Ramos (cell line): Measurements from ENCODE around the gene SUGCT.
"Not testable (repeated sequence)": the region's sequence is repeated elsewhere in the genome, so short reads cannot be mapped to it uniquely, and the experiment has no call there.

Experiments
- in situ Hi-C: fragments of 300-500 bp; cut with MboI; formaldehyde crosslinking; loops from one replicate; pipeline ENCODE4 v1.14.3; 2022; ENCODE audit warnings: low sequenced_read_pairs; ENCODE audit not compliant: unreplicated experiment

The SUGCT gene

DNA sequence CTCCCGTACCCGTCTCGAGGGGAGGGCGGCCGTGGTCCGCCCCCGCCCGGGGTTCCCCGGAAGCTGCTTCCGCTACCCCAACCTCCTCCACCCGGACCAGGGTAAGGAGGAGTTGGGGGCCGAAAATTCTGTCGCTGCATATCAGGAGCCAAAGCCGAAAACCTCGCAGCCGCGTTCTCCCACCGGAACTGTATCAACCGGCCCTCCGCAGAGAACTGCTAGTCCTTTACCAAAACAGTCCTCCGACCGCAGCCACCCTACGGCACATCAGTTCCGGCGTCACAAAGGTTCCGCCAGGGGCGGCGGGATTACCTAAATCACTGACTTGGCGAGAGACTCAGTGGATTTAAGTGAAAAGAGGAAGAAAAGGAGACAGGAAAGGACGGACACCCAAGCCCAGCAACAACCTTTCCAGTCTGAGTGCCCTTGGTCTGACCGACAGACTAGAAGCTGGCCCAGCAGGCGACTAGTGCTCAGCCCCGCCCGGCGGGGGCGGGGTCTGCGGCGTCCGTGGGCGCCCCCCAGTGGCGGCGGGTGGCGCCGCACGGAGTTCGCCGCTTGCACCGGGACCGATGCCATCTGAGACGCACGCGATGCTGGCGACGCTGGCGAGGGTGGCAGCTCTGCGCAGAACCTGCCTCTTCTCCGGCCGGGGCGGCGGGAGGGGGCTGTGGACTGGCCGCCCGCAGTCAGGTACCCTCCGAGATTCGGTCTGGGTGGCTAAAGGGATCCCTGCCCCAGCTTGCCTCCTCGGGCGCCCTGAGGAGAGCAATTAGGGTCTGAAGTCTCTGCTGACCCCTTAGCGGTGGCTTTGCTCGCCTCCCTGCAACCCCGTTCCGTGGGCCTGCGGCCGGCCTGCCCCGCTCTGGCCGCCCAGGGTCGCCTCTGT is at the start of gene SUGCT, which contains the start of gene MPLKIP:
SUGCT (plus strand) TSS at position 578 of the 889 bp plus-strand sequence.
MPLKIP (minus strand) TSS at position 195 of the 889 bp plus-strand sequence; CDS start at position 140, 55 bp downstream.
- in situ Hi-C loops: no loop called here

DNA sequence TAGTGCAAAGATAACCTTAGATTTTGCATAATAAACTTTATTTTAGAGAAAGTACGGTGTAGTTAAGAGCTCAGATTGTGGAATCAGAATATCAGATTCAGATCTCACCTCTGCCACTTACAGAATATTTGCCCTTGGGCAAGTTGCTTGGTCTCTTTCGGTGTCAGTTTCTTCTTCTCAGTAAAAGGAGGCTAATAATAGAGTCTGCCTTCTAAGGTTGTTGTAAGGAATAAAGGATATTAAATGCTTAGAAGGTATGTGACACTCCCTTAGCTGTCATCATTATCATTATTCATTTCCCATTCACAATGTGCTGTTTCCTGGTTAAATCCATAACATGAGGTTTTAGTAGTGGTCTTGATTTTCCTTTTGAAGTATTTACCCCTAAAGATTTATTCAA is 42.6 kb upstream of the SUGCT start:
- in situ Hi-C loops: no loop called here

DNA sequence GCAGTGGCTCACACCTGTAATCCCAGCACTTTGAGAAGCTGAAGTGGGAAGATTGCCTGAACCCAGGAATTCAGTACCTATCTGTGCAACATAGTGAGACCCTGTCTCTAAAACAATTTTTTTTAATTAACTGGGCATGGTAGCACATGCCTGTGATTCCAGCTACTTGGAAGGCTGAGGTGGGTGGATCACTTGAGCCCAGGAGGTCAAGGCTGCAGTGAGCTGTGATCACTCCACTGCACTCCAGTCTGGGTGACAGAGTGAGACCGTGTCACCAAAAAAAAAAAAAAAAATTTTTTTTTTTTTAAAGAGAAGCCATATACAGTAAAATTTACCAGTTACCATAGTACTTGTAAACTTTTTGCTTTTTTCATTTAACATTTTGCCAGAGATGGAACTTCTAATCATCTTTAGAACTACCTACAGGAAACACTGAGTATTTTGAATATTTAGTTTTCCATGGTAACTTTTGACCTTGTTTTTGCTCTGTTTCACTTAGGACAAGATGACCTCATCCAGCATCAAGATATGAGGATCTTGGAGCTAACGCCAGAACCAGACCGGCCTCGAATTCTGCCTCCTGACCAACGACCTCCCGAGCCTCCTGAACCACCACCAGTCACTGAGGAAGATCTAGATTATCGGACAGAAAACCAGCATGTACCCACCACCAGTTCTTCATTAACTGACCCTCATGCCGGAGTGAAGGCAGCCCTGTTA is 41.0 kb upstream of the SUGCT start:
- in situ Hi-C loops: no loop called here

DNA sequence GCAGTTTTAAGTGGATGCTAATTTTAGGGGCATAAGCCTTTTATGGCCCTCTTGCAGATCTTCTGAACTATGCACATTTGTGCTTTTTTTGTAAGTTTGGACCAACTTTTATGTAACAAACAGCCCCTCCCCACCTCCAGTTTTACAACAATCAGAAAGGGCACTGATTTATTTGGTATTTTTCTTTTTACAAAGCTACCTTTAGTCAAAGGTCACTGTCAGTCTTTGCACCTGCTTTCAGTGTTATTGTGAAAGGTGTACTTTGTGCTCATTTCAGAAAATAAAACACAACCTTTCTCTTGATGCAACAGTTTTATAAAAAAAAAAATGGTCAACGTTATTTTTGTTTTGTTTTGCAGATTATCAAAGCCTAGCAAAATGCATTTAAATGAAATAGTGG is 39.6 kb upstream of the SUGCT start:
- in situ Hi-C loops: no loop called here

DNA sequence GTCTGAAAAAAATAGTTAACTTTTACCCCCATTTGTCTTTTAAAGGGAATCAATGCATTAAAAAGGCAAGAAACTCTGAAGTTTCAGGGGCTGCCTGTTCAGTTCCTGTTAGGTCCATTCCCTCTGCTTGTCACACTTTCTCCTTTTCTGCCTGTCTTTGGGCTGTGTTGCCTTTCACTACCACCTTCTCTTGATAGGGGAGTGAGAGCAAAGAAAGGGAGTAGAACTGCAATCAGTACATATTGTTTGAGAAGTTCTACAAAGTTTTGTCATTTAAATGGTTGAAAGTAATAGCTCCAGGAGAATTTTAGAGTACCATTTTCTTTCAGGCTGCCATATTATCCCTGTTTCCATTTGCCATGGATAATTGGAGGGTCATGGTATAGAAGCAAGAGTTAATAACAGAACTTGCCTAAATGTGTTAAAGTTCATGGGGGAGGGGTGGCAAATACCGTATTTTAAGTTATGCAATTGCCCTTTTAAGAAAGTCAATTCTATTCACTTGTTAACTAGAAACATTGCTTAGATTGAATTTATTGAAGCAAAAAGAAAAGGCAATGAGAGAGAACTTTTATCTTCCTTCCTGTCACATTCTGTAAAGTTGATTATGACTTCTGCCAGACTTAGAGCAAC is 39.0 kb upstream of the SUGCT start:
- in situ Hi-C loops: no loop called here

DNA sequence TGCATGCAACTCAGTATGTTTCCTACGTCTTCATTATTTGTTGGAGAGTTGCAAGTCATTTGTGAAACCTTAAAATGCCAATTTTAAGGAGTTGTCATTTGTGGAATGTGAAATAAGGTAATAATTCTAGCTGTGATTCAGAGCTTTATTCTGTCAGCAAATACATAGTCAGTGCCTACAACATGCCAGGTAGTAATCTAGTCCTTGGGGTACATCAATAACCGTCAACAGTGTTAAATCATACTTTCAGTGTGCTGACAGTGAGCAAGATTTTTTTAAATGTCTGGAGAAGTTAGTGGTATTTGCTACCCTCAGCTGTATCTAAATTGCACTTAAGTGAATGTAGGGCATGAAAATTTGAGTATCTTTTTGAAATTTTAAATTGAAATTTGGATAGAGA is 37.1 kb upstream of the SUGCT start:
- in situ Hi-C loops: no loop called here

DNA sequence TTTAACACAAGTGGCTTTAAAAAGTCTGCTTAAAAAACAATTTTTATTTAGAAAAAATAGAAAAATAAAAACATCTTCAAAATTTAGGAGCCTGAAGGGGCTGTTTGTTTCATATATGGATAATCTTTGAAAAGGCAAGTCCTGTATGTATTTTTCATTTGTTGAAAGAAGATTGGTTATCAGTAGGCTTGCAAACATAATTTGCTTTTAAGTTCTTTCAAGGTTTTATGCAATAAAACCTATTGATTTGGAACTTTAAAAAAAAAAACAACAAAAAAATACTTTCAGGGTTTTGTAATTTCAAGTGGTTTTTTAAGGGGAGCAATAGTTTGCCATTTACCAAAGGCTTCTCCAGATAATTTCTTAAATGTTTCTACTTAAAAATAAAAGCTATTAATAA is 36.0 kb upstream of the SUGCT start:
- in situ Hi-C loops: no loop called here

DNA sequence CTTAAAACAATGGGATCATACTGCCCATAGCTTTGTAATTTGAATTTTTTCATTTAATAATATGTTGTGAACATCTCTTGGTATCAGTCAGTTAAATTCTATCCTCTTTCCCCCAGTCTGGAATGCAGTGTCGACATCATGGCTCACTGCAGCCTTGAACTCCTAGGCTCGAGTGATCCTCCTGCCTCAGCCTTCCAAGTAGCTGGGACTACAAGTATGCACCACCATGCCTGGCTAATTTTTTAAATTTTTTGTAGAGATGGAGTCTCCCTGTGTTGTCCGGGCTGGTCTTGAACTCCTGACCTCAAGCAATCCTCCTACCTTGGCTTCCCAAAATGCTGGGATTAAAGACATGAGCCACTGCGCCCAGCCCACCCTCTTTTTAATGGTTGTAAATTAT is 35.0 kb upstream of the SUGCT start:
- in situ Hi-C loops: no loop called here

DNA sequence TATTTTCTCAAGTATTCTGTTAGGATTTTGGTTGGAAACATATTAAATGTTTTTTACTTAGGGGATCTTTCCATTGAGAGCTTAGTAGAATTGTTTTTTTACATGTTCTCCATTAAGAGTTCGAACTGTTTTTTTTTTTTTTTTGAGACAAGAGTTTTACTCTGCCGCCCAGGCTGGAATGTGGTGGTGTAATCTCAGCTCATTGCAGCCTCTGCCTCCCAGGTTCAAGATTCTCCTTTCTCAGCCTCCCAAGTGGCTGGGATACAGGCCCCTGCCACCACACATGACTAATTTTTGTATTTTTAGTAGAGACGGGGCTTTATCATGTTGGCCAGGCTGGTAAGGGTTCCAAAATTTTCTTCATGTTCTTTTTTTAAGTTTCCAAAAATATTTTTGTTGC is 33.6 kb upstream of the SUGCT start:
- in situ Hi-C loops: no loop called here

DNA sequence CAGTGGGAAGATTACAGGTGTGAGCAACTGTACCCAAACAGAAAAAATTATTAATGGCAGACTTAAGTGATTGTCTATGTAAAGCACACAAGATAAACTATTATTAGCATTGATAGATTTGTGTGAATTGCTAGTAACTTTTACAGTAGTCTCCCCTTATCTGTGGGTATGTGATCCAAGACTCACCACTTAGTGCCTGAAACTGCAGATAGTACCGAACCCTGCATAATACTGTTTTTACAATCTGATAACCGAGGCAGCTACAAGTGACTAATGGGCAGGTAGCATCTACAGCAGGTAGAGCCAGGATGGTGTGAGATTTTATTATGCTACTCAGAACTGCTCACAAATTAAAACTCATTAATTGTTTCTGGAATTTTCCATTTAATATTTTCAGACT is 31.9 kb upstream of the SUGCT start:
- in situ Hi-C loops: no loop called here

DNA sequence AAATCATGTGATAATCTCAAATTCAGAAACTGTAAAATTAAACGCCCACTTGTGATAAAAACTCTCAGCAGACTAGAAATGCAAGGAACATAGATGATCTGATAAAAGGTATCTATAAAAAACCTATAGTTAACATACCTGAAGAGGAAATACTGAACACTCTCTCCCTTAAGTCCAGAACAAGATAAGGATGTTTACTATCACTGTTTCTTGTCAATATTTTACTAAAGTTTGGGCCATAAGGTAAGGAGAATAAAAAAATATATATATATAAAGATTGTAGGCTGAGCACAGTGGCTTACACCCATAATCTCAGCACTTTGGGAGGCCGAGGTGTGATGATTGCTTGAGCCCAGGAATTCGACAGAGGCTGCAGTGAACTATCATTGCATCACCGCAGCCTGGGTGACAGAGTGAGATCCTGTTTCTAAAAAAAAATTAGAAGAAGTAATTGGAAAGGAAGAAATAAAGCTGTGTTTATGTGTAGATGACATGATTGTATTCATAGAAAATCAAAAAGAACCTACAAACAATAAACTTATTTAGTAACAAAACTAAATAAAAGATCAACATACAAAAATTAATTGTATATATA is 28.8 kb upstream of the SUGCT start:
- in situ Hi-C loops: no loop called here

DNA sequence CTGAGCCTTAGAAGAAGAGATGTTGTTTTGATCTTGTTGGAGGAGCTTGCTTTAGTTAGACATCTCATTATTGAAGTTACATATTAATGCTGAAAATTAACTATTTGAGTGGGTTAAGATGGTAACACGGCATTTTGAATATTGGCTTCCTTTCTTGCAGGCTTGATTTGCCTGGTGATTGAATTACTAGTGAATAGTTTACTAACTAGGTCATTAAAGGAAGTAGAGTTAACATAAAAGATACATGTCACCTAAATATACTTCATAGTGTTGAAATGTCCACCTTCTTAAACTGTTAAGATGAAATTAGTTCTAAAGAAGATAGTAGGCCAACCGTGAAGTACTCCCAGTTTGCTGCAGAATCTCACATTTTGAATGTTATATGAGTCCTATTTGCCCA is 18.9 kb upstream of the SUGCT start:
- in situ Hi-C loops: no loop called here

DNA sequence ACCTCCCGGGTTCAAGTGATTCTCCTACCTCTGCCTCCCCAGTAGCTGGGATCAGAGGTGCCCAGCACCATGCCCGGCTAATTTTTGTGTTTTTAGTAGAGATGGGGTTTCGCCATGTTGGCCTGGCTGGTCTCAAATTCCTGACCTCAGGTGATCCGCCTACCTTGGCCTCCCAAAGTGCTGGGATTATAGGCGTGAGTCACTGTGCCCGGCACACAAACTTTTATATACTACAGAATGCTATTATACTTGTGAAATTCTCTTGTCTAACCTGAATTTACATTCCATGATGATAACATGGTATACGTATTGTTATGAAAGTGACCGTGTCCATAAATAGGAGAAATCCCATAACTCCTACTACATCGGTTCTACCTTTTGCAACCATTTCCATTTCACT is 17.6 kb upstream of the SUGCT start:
- in situ Hi-C loops: not testable (repeated sequence)

DNA sequence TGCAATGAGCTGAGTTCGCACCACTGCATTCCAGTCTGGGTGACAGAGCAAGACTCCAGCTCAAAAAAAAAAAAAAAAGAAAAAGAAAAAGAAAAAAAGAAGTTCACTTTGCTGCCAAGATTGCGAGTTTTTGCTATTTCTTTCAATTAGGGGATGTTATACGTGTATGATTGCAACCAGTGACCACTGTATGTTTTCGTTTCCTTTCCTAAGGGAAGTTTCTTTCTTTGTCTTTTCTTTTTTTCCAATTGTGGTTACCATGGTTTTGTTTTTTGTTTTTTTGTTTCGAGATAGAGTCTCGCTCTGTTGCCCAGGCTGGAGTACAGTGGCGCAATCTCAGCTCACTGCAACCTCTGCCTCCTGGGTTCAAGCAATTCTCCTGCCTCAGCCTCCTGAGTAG is 16.6 kb upstream of the SUGCT start:
- in situ Hi-C loops: not testable (repeated sequence)

DNA sequence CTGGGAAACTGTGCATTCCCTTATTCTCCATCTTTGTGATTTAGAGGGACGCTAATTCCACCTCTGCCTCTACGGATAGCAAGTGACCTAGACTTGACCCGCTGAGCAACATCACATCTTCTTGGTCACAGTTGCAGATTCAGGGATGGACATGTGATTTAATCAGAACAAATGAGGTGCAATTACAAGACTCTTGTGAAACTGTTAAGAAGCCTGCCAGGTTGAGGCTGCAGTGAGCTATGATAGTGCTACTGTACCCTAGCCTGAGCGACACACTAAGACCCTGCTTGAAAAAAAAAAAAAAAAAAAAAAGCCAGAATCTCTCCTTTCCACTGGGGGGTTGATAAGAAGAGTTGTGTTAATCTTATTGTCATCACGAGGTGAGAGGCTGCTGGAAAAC is 14.8 kb upstream of the SUGCT start:
- in situ Hi-C loops: no loop called here

DNA sequence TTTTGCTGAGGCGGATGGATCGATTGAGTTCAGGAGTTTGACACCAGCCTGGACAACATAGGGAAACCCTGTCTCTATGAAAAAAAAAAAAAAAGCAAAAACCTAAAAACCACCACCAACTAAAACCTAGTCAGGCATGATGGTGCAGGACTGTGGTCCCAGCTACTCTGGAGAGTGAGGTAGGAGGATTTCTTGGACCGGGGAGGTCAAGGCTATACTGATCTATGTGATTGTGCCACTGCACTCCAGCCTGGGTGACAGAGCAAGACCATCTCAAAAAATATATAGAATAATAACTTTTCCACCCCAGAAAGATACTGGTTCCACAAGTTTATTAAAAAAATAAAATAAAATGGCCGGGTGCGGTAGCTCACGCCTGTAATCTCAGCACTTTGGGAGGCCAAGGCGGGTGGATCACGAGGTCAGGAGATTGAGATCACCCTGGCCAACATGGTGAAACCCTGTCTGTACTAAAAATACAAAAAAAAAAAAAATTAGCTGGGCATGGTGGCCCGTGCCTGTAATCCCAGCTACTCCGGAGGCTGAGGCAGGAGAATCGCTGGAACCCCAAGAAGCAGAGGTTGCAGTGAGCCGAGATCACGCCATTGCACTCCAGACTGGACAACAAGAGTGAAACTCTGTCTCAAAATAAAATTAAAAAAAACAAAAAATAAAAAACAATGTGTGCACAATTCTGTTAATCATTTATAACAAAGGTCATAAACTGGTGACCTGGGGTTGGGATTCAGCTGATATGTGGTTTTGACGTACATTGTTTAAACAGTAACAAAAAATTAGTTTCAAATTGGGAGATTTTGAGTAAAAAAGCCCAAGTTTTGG is 12.5 kb upstream of the SUGCT start:
- in situ Hi-C loops: not testable (repeated sequence)

DNA sequence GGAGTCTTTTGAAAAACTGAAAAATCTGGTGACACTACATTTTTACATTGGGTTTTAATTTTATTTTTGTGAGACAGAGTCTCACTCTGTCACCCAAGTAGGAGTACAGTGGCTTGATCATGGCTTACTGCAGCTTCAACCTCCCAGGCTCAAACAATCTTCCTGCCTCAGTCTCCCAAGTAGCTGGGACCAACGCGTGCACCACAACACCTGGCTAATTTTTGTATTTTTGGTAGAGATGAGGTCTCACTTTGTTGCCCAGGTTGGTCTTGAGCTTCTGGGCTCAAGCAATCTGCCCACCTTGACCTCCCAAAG is 11.9 kb upstream of the SUGCT start:
- in situ Hi-C loops: no loop called here

DNA sequence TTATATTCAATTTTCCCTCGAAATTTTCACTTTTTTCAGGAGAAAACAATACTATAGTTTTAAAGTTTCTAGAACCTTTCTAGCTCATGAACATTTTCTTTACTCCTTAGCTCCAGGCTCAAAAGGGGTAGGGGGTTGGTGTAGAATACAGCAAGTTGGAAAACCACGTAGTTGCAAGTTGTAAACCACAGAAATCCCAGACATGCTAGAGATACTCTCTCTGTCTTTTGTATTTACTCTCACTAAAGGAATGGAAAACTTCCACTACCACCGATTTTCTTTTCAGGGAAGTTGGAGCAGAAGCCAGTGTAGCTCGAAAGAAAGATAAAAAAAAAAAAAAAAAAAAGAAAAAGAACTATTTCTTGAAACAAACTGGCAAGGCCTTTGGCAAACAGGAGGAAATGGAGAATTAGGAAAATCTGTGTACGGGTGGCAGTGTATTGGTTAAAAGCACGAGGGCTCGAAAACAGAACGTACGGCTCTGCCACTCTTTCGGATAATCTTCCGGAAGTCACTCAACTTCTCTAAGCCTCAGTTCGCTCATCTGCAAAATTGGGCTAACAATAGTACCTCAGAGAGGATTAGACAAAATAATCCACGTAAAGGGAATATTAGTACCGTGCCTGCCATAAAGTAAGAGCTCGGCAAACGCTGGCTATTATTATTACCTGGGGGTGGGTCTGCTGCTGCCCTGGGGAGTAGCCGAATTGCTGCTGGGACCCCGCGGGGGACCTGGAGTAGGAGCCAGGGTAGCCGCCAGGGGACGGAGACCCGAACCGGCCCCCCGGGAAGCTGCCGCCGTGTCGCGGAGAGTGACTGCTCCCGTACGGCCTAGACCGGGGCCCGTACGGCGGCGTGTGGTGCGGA is 1.0 kb upstream of the SUGCT start:
- in situ Hi-C loops: no loop called here

DNA sequence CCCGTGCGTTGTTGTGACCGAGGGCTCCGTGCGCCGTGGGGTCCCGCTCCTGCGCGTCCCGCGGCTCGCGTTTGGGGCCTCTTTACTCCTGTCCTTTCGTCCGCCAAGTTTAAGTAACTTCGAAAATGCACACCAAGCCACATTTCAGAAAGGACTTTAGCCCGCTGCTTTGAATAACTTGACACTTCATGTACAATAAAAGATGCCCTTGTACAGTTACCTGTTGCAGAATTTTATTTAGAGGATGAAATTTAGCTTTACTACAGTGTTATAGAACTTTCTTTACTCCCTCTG is 459 bp downstream of the SUGCT start:
- in situ Hi-C loops: no loop called here
